Effector memory CD8-positive, alpha-beta T cell (primary cell): ENCODE measurements around the gene NBPF4.
"Not testable (repeated sequence)": the region's sequence is repeated elsewhere in the genome, so short reads cannot be mapped to it uniquely, and the experiment has no call there.

ENCODE experiments used
- ATAC-seq: fragments of 150-1000 bp; cut with Tn5 transposase; replicated peaks from 2 replicates; pipeline ENCODE4 v1.10.0; 2021; ENCODE audit warnings: mild to moderate bottlenecking, moderate library complexity
- DNase-seq, 3 experiments: peaks; one replicate each; pipeline ENCODE4 v3.0.0; 2021
- H3K27ac Mint-ChIP-seq, 2 donors: one replicate each; pipeline ENCODE4 v1.8.0; 2022; ENCODE audit warnings: mild to moderate bottlenecking in 2 of 2, mixed read lengths in 2 of 2, moderate library complexity in 2 of 2
- H3K27me3 Mint-ChIP-seq, 2 donors: one replicate each; pipeline ENCODE4 v1.8.0; 2022; ENCODE audit warnings: mixed read lengths in 2 of 2
- H3K36me3 Mint-ChIP-seq: one replicate; pipeline ENCODE4 v1.8.0; 2022; ENCODE audit warnings: mild to moderate bottlenecking, moderate library complexity, mixed read lengths; ENCODE audit not compliant: insufficient read depth
- H3K4me1 Mint-ChIP-seq, 2 donors: one replicate each; pipeline ENCODE4 v1.8.0; 2022; ENCODE audit warnings: low read depth in 2 of 2, mixed read lengths in 2 of 2
- H3K4me3 Mint-ChIP-seq, 2 donors: one replicate each; pipeline ENCODE4 v1.8.0; 2022; ENCODE audit warnings: mild to moderate bottlenecking in 2 of 2, mixed read lengths in 2 of 2, moderate library complexity in 2 of 2
- H3K9me3 Mint-ChIP-seq, 2 donors: one replicate each; pipeline ENCODE4 v1.8.0; 2022; ENCODE audit warnings: mixed read lengths in 2 of 2
- total RNA-seq, 9 experiments: gene quantifications; one replicate each; lab custom pipeline; 2026; lab: John Stamatoyannopoulos, UW

The NBPF4 gene, protein sequence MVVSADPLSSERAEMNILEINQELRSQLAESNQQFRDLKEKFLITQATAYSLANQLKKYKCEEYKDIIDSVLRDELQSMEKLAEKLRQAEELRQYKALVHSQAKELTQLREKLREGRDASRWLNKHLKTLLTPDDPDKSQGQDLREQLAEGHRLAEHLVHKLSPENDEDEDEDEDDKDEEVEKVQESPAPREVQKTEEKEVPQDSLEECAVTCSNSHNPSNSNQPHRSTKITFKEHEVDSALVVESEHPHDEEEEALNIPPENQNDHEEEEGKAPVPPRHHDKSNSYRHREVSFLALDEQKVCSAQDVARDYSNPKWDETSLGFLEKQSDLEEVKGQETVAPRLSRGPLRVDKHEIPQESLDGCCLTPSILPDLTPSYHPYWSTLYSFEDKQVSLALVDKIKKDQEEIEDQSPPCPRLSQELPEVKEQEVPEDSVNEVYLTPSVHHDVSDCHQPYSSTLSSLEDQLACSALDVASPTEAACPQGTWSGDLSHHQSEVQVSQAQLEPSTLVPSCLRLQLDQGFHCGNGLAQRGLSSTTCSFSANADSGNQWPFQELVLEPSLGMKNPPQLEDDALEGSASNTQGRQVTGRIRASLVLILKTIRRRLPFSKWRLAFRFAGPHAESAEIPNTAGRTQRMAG
- 0 to 0.23 (median 0) reads per million in 9 experiments for total RNA-seq

GRCh38 chr1:108243976-108244375 is at the start of gene NBPF4:
NBPF4 (minus strand) TSS chr1:108244076; CDS start chr1:108243761, 315 bp downstream.
- not testable (repeated sequence) for DNase-seq, ATAC-seq, H3K9me3 Mint-ChIP-seq, H3K27ac Mint-ChIP-seq, H3K36me3 Mint-ChIP-seq, H3K27me3 Mint-ChIP-seq, H3K4me1 Mint-ChIP-seq, H3K4me3 Mint-ChIP-seq

DNA sequence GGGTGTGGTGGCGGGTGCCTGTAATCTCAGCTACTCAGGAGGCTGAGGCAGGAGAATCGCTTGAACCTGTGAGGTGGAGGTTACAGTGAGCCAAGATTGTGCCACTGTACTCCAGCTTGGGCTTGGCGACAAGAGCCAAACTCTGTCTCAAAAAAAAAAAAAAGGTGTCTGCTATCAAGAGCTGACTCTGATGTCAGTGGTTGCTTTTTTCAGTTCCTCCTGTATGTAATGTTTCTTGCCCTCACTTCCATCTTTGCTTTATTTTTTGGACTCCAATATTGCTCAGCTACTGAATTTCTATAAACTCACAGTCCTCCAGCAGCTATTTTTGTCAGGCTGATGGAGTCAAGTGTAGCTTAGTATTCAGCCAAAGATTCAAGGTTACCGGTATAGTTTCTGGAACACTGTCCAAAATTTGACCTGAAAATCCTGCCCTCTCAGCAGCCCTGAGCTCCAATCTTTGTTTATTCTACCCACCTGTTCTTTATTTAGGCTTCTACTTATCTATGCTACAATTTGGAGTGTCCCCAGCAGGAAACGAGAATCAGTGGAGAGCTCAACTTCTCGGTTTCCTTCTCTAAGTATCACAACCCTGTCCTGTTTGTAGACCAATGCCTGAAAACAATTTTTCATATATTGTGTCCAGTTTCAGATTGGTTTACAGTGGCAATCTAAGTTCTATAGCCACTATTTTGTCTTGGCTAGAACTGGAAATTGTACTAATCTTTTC is 38.8 kb upstream of the NBPF4 start:
- not testable (repeated sequence) for H3K9me3 Mint-ChIP-seq, H3K4me3 Mint-ChIP-seq, H3K27me3 Mint-ChIP-seq, ATAC-seq, H3K4me1 Mint-ChIP-seq, H3K36me3 Mint-ChIP-seq, DNase-seq, H3K27ac Mint-ChIP-seq

- H3K36me3 Mint-ChIP-seq, H3K4me3 Mint-ChIP-seq, H3K27me3 Mint-ChIP-seq, H3K4me1 Mint-ChIP-seq, H3K9me3 Mint-ChIP-seq, DNase-seq, H3K27ac Mint-ChIP-seq: not testable (repeated sequence)
- peak; percentile 89 for ATAC-seq
These were observed 28.8 kb upstream of the NBPF4 start for GRCh38 chr1:108272485-108273327.

- not testable (repeated sequence) for H3K4me3 Mint-ChIP-seq, H3K36me3 Mint-ChIP-seq, H3K4me1 Mint-ChIP-seq, DNase-seq, H3K9me3 Mint-ChIP-seq, H3K27me3 Mint-ChIP-seq, H3K27ac Mint-ChIP-seq, ATAC-seq
These were observed 23.2 kb upstream of the NBPF4 start for GRCh38 chr1:108267097-108267496.

GRCh38 chr1:108261967-108262366 is 18.1 kb upstream of the NBPF4 start:
- not testable (repeated sequence) for H3K36me3 Mint-ChIP-seq, H3K4me1 Mint-ChIP-seq, H3K9me3 Mint-ChIP-seq, ATAC-seq, H3K4me3 Mint-ChIP-seq, DNase-seq, H3K27me3 Mint-ChIP-seq, H3K27ac Mint-ChIP-seq

GRCh38 chr1:108261519-108261918 is 17.6 kb upstream of the NBPF4 start:
- H3K27me3 Mint-ChIP-seq, ATAC-seq, H3K27ac Mint-ChIP-seq, H3K9me3 Mint-ChIP-seq, H3K36me3 Mint-ChIP-seq, H3K4me1 Mint-ChIP-seq, DNase-seq, H3K4me3 Mint-ChIP-seq: not testable (repeated sequence)

DNA sequence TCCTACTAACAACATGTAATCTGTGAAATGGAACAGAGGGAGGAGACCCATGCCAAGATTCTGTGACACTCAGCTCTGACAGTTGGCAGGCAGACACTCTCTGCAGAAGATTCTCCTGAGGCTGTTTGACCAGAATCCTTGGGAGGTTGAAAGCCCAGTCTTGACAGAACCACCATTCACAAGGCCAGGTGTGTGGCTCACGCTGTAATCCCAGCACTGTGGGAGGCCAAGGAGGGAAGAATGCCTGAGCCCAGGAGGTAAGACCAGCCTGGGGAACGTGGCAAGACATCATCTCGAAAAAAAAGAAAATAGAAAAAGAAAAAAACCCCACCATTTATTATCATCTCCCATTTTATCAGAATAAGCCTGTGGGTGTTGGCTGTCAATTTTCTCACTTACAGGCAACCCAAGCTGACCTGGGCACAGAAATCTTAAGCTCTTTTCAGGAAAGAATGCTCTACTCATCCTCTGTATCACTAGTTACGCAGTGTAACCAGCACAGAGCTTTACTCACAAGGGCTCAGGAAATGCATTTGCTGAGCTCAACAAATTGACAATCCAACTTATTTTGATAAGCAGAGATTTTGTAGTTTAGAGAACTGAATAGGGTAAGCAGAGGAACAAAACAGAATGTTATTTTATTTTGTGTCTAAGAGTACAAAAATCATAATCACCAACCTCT is 16.8 kb upstream of the NBPF4 start:
- not testable (repeated sequence) for H3K4me3 Mint-ChIP-seq, H3K27me3 Mint-ChIP-seq, H3K36me3 Mint-ChIP-seq, ATAC-seq, H3K27ac Mint-ChIP-seq, DNase-seq, H3K9me3 Mint-ChIP-seq, H3K4me1 Mint-ChIP-seq

DNA sequence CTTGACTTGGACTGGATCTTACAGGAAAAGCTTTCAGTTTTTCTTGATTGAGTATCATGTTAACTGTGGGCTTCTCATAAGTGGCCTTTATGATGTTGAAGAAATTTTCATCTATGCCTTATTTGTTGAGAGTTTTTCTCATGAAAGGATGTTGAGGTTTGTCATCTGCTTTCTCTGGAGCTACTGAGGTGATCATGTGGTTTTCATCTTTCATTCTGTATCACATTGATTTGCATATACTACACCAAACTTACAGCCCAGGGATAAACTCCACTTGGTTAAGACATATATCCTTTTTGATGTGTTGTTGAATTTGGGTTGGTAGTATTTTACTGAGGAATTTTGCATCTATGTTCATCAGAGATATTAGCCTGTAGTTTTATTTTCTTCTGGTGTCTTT is 11.6 kb upstream of the NBPF4 start:
- DNase-seq, H3K27me3 Mint-ChIP-seq, H3K4me3 Mint-ChIP-seq, H3K36me3 Mint-ChIP-seq, H3K27ac Mint-ChIP-seq, H3K9me3 Mint-ChIP-seq, ATAC-seq, H3K4me1 Mint-ChIP-seq: not testable (repeated sequence)

DNA sequence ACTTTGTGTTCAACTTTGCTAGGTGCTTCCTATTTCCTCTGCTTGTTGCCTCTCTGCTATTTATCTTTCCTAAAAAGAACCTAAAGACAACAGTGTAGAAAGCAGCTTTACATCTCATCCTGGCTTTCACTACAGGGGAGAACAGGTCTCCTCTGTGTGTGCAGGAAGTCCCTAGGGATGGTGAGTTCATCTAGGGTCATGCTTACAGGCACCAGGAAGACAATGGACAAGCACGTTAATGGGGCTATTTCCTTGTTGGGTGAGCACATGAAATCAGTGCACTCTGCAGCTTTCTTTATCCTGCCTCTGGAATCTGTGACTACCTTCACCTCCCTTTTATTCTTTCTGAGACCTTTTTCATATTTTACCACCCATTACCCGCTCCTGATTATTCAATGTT is 4.5 kb downstream of the NBPF4 start:
- not testable (repeated sequence) for H3K27me3 Mint-ChIP-seq, DNase-seq, H3K27ac Mint-ChIP-seq, H3K36me3 Mint-ChIP-seq, H3K4me1 Mint-ChIP-seq, ATAC-seq, H3K4me3 Mint-ChIP-seq, H3K9me3 Mint-ChIP-seq

- not testable (repeated sequence) for H3K4me3 Mint-ChIP-seq, H3K27me3 Mint-ChIP-seq, DNase-seq, H3K4me1 Mint-ChIP-seq, H3K36me3 Mint-ChIP-seq, H3K9me3 Mint-ChIP-seq, H3K27ac Mint-ChIP-seq
- peak; percentile 54 for ATAC-seq
These were observed 8.6 kb downstream of the NBPF4 start for GRCh38 chr1:108235308-108235707.

DNA sequence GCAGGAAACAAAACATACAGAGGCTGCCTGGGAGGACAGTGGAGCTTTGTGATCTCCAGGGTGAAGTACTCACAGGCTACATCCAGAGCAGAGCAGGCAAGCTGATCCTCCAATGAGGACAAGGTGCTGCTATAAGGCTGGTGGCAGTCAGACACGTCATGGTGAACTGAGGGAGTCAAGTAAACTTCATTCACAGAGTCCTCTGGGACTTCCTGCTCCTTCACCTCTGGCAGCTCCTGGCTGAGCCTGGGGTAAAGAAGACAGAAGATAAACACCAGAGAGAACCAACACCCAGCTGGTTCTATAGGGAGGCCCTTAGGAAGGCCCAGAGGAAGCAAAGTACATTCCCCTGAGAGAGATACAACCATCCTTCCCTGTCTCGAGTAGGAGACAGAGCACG is 11.7 kb downstream of the NBPF4 start:
- H3K9me3 Mint-ChIP-seq, H3K36me3 Mint-ChIP-seq, H3K4me1 Mint-ChIP-seq, H3K27me3 Mint-ChIP-seq, H3K27ac Mint-ChIP-seq, H3K4me3 Mint-ChIP-seq, DNase-seq, ATAC-seq: not testable (repeated sequence)

GRCh38 chr1:108229976-108230375 is 13.9 kb downstream of the NBPF4 start:
- not testable (repeated sequence) for H3K27me3 Mint-ChIP-seq, H3K9me3 Mint-ChIP-seq, H3K4me3 Mint-ChIP-seq, H3K36me3 Mint-ChIP-seq, DNase-seq, H3K27ac Mint-ChIP-seq, H3K4me1 Mint-ChIP-seq, ATAC-seq

DNA sequence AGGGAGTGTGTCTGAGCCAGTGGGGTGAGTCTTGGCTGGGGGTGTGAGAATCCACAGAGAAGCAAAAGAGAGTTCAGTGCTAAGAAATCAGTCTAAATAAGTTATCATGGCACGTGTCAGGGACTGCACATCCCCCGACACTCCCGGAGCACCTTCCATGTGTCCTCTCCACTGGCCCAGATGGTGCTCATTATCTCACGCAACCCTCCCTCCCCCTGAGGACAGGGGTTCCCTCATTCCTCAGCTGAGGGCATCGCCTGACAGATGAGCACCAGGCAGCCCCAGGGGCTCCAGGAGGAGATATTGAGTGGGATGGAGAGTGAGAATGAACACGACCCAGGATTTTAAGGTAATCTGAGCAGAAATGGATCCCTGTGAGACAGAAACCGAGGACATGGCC is 16.1 kb downstream of the NBPF4 start:
- not testable (repeated sequence) for H3K36me3 Mint-ChIP-seq, H3K27ac Mint-ChIP-seq, H3K9me3 Mint-ChIP-seq, H3K4me3 Mint-ChIP-seq, DNase-seq, ATAC-seq, H3K27me3 Mint-ChIP-seq, H3K4me1 Mint-ChIP-seq
